Measurements from ENCODE around the gene AOPEP. TPM values are rescaled to one million over a fixed set of nuclear protein-coding genes. Genes with fewer than 3 reads are reported as not detected.
A peak's percentile ranks its signal among the peaks of the same experiment; 100 is the strongest.

Gene AOPEP
- total RNA-seq, 6 experiments from 2014 or later, result 36.6 to 110 (median 63.3) TPM

DNA sequence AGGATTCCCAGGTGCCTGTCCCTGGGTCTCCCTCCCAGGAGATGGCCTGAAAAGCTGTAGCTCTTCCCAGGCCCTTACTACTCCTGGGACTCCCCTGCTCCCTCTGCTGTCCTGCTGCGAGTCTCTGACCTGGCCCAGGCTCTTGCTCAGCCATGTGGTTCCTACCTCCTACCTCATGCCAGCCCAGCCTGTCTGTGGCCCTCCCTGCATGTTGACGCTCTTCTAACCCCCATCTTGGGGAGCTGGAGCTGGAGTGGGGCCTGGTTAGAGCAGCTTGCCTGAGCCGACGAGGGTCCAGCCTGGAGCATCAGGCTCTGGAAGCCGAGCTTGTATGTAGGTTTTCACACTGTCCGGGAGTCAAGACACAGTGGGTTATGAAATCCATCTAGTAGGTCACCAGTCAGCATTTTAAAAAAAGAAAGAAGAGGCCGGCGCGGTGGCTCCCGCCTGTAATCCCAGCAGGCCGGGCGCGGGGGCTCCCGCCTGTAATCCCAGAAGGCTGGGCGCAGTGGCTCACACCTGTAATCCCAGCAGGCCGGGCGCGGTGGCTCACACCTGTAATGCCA, 346.6 kb downstream of the AOPEP start:
- DNase-seq (no peak), ATAC-seq (peak; percentile 4 to 41 (median 26))
- Histone ChIP-seq H3K27ac (peak overlapping the region in 1 of 3 donors; percentile 32), H3K9me3 (no peaks in the 10 kb centered on the region), H3K4me3 (no peak overlapping the region), H3K36me3 (peaks cover 0 to 65% (median 5%) of the 10 kb centered on the region in 4 donors), H3K4me1 (peaks cover 0 to 58% (median 18%) of the 10 kb centered on the region in 4 donors), H3K27me3 (no peaks in the 10 kb centered on the region)
- no peak for TF ChIP-seq POLR2A (IDR thresholded peaks at IDR 0.05)
- TF ChIP-seq, protein P1, sequence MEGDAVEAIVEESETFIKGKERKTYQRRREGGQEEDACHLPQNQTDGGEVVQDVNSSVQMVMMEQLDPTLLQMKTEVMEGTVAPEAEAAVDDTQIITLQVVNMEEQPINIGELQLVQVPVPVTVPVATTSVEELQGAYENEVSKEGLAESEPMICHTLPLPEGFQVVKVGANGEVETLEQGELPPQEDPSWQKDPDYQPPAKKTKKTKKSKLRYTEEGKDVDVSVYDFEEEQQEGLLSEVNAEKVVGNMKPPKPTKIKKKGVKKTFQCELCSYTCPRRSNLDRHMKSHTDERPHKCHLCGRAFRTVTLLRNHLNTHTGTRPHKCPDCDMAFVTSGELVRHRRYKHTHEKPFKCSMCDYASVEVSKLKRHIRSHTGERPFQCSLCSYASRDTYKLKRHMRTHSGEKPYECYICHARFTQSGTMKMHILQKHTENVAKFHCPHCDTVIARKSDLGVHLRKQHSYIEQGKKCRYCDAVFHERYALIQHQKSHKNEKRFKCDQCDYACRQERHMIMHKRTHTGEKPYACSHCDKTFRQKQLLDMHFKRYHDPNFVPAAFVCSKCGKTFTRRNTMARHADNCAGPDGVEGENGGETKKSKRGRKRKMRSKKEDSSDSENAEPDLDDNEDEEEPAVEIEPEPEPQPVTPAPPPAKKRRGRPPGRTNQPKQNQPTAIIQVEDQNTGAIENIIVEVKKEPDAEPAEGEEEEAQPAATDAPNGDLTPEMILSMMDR (IDR thresholded peaks at IDR 0.05), result peak in 1 of 4 donors; percentile 20
- intact Hi-C loops (cut with DNase I), result no loop called here
- 89% methylated on average over 12 of the region's 18 CpGs for WGBS (ENCODE audit: insufficient coverage, low coverage, low lambda C conversion rate, missing lambda C conversion rate)

DNA sequence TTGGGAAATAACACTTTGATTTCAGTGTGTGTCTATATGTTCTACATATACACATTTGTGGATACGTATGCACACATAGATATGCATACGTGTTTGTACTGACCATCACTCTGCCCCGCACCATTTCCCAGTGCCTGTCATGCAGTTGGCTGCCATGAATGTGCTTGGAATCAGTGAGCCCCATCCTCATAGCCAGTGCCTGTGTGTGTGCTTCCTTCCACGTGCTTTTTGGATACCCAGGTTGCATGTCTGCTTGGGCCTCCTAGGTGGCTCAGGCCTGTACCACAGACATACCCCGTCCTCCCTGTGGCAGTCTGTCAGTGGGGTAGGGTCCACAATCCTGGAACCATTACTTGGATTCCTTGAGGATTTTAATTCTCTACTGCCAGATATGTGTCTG, 347.4 kb downstream of the AOPEP start:
- H3K4me1 ChIP-seq, result peaks cover 0 to 55% (median 20%) of the 10 kb centered on the region in 4 donors
- WGBS (ENCODE audit: insufficient coverage, low coverage, low lambda C conversion rate, missing lambda C conversion rate), result 97% methylated on average over 5 of the region's 5 CpGs

DNA sequence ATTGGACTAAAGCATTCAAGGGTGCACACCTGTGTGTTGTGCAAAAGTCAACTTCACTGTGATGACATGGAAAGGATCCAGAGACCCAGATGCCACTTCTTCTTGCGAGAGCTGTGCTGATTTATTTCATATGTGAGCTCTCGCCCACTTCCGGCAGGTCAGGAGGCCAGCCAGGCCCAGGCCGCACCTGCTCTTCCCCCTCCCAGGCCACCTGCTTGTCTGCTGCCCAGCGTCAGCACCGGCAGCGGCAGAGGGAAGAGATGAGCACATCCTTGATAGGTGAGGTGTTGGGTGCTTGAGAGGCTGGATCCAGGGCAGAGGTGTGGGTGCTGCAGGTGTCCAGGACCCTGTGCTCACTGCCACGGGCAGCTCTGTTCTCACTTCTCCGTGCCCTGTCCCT, 348.1 kb downstream of the AOPEP start:
- TF ChIP-seq, protein P1 (IDR thresholded peaks at IDR 0.05), result no peak
- TF ChIP-seq POLR2A (IDR thresholded peaks at IDR 0.05), result no peak
- Histone ChIP-seq H3K36me3 (peaks cover 0 to 61% (median 2%) of the 10 kb centered on the region in 4 donors), H3K4me1 (peaks cover 0 to 48% (median 16%) of the 10 kb centered on the region in 4 donors), H3K4me3 (no peak overlapping the region), H3K27ac (peak overlapping the region in 1 of 3 donors; percentile 25), H3K9me3 (no peaks in the 10 kb centered on the region), H3K27me3 (no peaks in the 10 kb centered on the region)
- 58% methylated on average over 6 of the region's 9 CpGs for WGBS (ENCODE audit: insufficient coverage, low coverage, low lambda C conversion rate, missing lambda C conversion rate)
- DNase-seq (no peak), ATAC-seq (peak; percentile 15 to 42 (median 30))
- intact Hi-C loops (cut with DNase I), result no loop called here

More for the DNA sequence above, 347.4 kb downstream of the AOPEP start:
- Histone ChIP-seq H3K36me3 (peaks cover 0 to 63% (median 5%) of the 10 kb centered on the region in 4 donors), H3K27ac (peak overlapping the region in 1 of 3 donors; percentile 37), H3K27me3 (no peaks in the 10 kb centered on the region), H3K4me3 (no peak overlapping the region), H3K9me3 (no peaks in the 10 kb centered on the region)
- peak in 1 of 4 donors; percentile 3 for ATAC-seq
- no peak for TF ChIP-seq POLR2A (IDR thresholded peaks at IDR 0.05)
- TF ChIP-seq, protein P1 (IDR thresholded peaks at IDR 0.05), result no peak
- intact Hi-C loops (cut with DNase I), result no loop called here
- no peak for DNase-seq

DNA sequence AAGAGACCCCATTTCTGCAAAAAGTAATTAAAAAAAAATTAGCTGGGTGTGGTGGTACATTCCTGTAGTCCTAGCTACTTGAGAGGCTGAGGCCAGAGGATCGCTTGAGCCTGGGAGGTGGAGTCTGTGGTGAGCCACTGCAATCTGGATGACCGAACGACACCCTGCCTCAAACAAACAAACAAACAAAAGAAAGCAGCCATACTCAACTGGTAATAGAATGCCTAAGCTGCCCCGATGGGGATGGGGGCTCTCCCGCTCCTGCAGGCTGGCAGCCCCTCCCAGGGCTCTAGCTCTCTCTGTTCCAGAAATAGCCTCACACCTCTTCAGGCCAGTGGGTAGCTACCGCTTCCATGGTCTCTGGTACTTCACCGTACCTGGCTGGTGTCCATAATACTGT, 349.2 kb downstream of the AOPEP start:
- Histone ChIP-seq H3K4me1 (peaks cover 0 to 38% (median 12%) of the 10 kb centered on the region in 4 donors), H3K27ac (no peak overlapping the region), H3K9me3 (no peaks in the 10 kb centered on the region), H3K27me3 (no peaks in the 10 kb centered on the region), H3K4me3 (no peak overlapping the region), H3K36me3 (peaks cover 0 to 61% (median 5%) of the 10 kb centered on the region in 4 donors)
- ATAC-seq, result peak in 1 of 4 donors; percentile 3
- no peak for DNase-seq
- TF ChIP-seq POLR2A (IDR thresholded peaks at IDR 0.05), result no peak
- TF ChIP-seq, protein P1 (IDR thresholded peaks at IDR 0.05), result no peak
- intact Hi-C loops (cut with DNase I), result no loop called here
- WGBS (ENCODE audit: insufficient coverage, low coverage, low lambda C conversion rate, missing lambda C conversion rate), result 63% methylated on average over 5 of the region's 7 CpGs
